HG03354 (cell line): Measurements from ENCODE around the gene SPOCK1.
A peak's percentile ranks its signal among the peaks of the same experiment; 100 is the strongest.

Experiments used
- ATAC-seq: cut with Tn5 transposase; IDR thresholded peaks from one replicate; pipeline ENCODE4 v1.9.1; 2021; ENCODE audit warnings: mild to moderate bottlenecking; ENCODE audit not compliant: unreplicated experiment, poor library complexity, severe bottlenecking

The SPOCK1 gene

GRCh38 chr5:137075163-137075970 is 423.8 kb downstream of the SPOCK1 start:
- ATAC-seq: peak; percentile 80

GRCh38 chr5:137073189-137073588 is 425.9 kb downstream of the SPOCK1 start:
- no peak for ATAC-seq

- peak; percentile 52 for ATAC-seq
These were observed 426.6 kb downstream of the SPOCK1 start for GRCh38 chr5:137072361-137073115.

GRCh38 chr5:137071931-137072330 is 427.2 kb downstream of the SPOCK1 start:
- ATAC-seq: no peak

DNA sequence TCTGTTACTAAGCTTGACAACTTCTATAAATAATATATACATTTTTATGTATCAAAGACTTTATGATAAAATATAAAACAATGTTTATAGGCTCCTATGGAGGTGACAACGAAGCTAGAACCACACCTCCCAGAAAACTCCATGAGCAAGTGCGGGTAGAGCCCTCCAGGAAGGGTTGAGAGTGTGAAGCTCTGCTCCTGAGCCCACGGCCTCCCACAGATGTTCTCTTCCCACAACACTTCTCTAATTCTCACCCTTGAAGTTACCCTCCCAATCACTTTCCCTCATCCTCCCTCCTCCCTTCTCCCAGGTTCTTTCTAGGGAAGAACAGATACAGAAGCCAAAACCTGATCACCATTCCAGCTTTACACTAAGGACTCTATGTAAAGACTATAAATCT is 427.6 kb downstream of the SPOCK1 start:
- no peak for ATAC-seq

DNA sequence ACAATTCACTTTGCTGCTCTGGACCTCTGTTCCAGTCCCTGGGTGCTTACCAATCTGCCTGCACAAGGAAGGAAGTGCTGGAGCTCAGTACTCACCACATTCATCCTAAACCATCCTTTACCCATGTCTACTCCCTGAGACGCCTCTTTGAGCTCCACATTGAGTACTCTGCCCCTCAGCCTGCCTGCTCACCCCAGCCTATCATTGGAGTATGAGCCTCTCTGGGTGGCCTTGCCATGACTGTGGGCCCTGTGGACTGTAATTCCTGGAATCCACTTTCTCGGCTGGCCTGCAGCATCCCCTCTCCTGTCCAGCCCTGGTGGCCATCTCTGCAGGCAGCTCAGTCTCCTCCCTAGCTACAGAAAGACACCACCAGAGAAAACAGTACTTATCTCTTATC is 428.6 kb downstream of the SPOCK1 start:
- no peak for ATAC-seq

- no peak for ATAC-seq
These were observed 429.8 kb downstream of the SPOCK1 start for GRCh38 chr5:137069358-137069757.

GRCh38 chr5:137061382-137061781 is 437.7 kb downstream of the SPOCK1 start:
- no peak for ATAC-seq

DNA sequence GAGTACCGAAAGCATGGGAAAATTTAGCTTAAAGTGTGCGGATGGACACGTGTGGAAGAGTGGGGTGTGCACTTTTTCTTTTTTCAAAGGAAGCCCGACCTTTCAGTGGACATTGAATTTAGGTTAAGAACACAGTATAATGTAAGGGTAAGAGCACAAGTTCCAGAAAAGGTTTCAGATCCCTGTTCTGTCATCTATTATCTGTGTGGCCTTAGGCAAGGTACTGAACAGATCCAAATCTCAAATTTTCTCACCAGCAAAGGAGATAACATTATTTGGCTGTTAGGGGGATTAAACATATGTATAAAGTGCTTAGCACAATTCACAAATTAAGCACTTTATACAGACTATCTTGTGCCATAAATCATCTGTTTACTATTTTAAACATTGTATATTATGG is 441.0 kb downstream of the SPOCK1 start:
- ATAC-seq: no peak

DNA sequence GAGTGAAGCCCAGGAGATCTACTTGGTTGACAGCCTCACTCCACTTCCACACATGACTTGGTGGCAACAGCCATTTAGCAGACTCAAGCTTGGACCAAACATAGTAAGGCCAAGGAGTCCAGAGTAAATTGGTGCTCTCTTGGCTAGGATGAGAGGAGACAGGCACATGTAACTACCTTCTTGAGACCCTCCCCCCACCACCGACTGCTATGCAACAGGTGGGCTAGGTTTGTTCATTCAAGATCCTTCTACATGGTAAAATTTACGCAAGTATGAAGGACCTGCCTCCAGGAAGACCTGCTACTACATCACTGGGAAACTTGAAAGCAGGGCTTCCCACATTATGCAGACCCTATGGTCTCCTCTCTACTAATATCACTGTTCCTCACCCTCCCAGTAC is 442.4 kb downstream of the SPOCK1 start:
- no peak for ATAC-seq

- ATAC-seq: no peak
These were observed 443.8 kb downstream of the SPOCK1 start for GRCh38 chr5:137055271-137055872.

- no peak for ATAC-seq
These were observed 444.3 kb downstream of the SPOCK1 start for GRCh38 chr5:137054792-137055191.

- no peak for ATAC-seq
These were observed 444.8 kb downstream of the SPOCK1 start for GRCh38 chr5:137054335-137054734.

GRCh38 chr5:137051161-137051560 is 448.0 kb downstream of the SPOCK1 start:
- ATAC-seq: no peak

- no peak for ATAC-seq
These were observed 458.3 kb downstream of the SPOCK1 start for GRCh38 chr5:137040641-137041340.

- ATAC-seq: no peak
These were observed 459.1 kb downstream of the SPOCK1 start for GRCh38 chr5:137040024-137040423.

DNA sequence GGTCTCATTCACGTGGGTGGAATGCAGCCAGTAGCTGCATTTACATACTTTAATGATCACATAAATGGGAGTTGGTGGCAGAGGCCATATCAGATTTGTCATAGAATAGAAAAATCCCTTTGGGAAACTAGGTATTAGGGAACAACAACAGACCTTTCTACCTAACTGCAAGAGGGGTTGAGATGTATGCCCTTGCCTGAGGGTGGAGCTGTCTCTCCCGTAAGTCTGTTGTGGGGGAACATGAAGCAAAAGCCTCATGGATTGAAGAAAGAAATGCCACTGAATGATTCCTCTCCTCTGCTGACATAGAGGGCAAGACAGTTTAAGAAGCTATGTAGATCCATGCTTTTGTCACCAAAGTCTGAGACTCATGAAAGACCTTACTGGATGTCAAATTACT is 461.3 kb downstream of the SPOCK1 start:
- no peak for ATAC-seq

GRCh38 chr5:137036640-137037039 is 462.5 kb downstream of the SPOCK1 start:
- no peak for ATAC-seq

GRCh38 chr5:137035480-137035878 is 463.6 kb downstream of the SPOCK1 start:
- no peak for ATAC-seq

- ATAC-seq: no peak
These were observed 464.2 kb downstream of the SPOCK1 start for GRCh38 chr5:137034764-137035479.
